B cell (primary cell): Measurements from ENCODE around the gene GUCY2D. TPM values are rescaled to one million over a fixed set of nuclear protein-coding genes. Genes with fewer than 3 reads are reported as not detected.
A peak's percentile ranks its signal among the peaks of the same experiment; 100 is the strongest.

ENCODE experiments used
- ATAC-seq: fragments of 200-7000 bp; cut with Tn5 transposase; one replicate; pipeline ENCODE4 v1.10.0; 2021; ENCODE audit warnings: low read depth, mild to moderate bottlenecking, moderate number of reproducible peaks, moderate library complexity
- CTCF ChIA-PET: fragments of 350-600 bp; sonication (Branson Sonifier 250); formaldehyde crosslinking; loops from one replicate; lab custom pipeline; 2021; ENCODE audit warnings: antibody characterized with exemption, inconsistent platforms; lab: Charles Lee
- POLR2A ChIA-PET: fragments of 350-600 bp; sonication (Branson Sonifier 250); formaldehyde crosslinking; loops from one replicate; lab custom pipeline; 2021; ENCODE audit warnings: antibody characterized with exemption; lab: Charles Lee
- DNase-seq: peaks from one replicate; pipeline ENCODE4 v3.0.0; 2013
- H2AFZ ChIP-seq: 2 replicates; pipeline ENCODE4 v1.6.1; 2012; ENCODE audit warnings: mild to moderate bottlenecking, low read depth, low read length; ENCODE audit not compliant: insufficient read depth, poor library complexity, severe bottlenecking
- H3K27ac ChIP-seq, 2 donors: 1 replicate in 1 of 2; 2 replicates in 1 of 2; pipeline ENCODE4 v1.5.1; 2012 to 2013; ENCODE audit warnings: low read length in 2 of 2, mild to moderate bottlenecking in 2 of 2, moderate library complexity in 1 of 2
- H3K27me3 ChIP-seq, 4 experiments: fragments of 200-600 bp in 1 of 4; sonication (generic) in 1 of 4; replicated peaks in 1 of 4; 1 replicate in 2 of 4; 2 replicates in 2 of 4; pipeline versions ENCODE4 v1.6.1 to v1.7.0; 2013 to 2016; ENCODE audit warnings: low read length in 3 of 4, mild to moderate bottlenecking in 2 of 4, mixed read lengths in 1 of 4, moderate library complexity in 1 of 4; ENCODE audit not compliant: insufficient read depth in 4 of 4, control insufficient read depth in 3 of 4; ENCODE audit errors: control extremely low read depth in 1 of 4
- H3K36me3 ChIP-seq, 2 experiments: replicated peaks in 1 of 2; 1 replicate in 1 of 2; 2 replicates in 1 of 2; pipeline versions ENCODE4 v1.6.1 to v1.7.1; 2013; ENCODE audit warnings: low read length in 1 of 2; ENCODE audit not compliant: insufficient read depth in 2 of 2, control insufficient read depth in 1 of 2; ENCODE audit errors: control extremely low read depth in 1 of 2, extremely low read depth in 1 of 2
- H3K4me1 ChIP-seq, 2 donors: fragments of 200-600 bp in 1 of 2; sonication (generic) in 1 of 2; 1 replicate in 1 of 2; 2 replicates in 1 of 2; pipeline versions ENCODE4 v1.5.1 to v1.6.1; 2013 to 2017; ENCODE audit warnings: low read length in 2 of 2; ENCODE audit not compliant: control insufficient read depth in 2 of 2, insufficient read depth in 2 of 2
- H3K4me2 ChIP-seq: replicated peaks from 2 replicates; pipeline ENCODE3; 2012; ENCODE audit warnings: mild to moderate bottlenecking, low read depth, low read length; ENCODE audit not compliant: poor library complexity, severe bottlenecking
- H3K4me3 ChIP-seq, 5 experiments: fragments of 200-600 bp in 1 of 5; sonication (generic) in 1 of 5; 1 replicate in 3 of 5; 2 replicates in 2 of 5; pipeline versions ENCODE4 v1.5.1 to v1.7.0; 2011 to 2016; ENCODE audit warnings: low read length in 4 of 5, mild to moderate bottlenecking in 4 of 5, low read depth in 2 of 5, control low read depth in 1 of 5, moderate library complexity in 1 of 5; ENCODE audit not compliant: insufficient read depth in 1 of 5; ENCODE audit errors: control extremely low read depth in 1 of 5, extremely low read depth in 1 of 5
- H3K79me2 ChIP-seq: fragments of 200-600 bp; sonication (generic); one replicate; pipeline ENCODE4 v1.6.0; 2016; ENCODE audit warnings: low read length; ENCODE audit not compliant: control insufficient read depth, insufficient read depth
- H3K9ac ChIP-seq: fragments of 200-600 bp; sonication (generic); 2 replicates; pipeline ENCODE4 v1.6.1; 2017; ENCODE audit warnings: mild to moderate bottlenecking, low read length, moderate library complexity
- H3K9me3 ChIP-seq, 3 donors: one replicate each; pipeline versions ENCODE4 v1.6.1 to v1.7.1; 2013; ENCODE audit warnings: low read length in 2 of 3; ENCODE audit not compliant: control insufficient read depth in 2 of 3, insufficient read depth in 1 of 3; ENCODE audit errors: control extremely low read depth in 1 of 3
- H4K20me1 ChIP-seq: 2 replicates; pipeline ENCODE4 v1.6.0; 2012; ENCODE audit warnings: mild to moderate bottlenecking, low read length; ENCODE audit not compliant: insufficient read depth, control insufficient read depth, poor library complexity, severe bottlenecking
- H3K27ac Mint-ChIP-seq: one replicate; pipeline ENCODE4 v1.8.0; 2021; ENCODE audit warnings: mixed read lengths
- H3K27me3 Mint-ChIP-seq: one replicate; pipeline ENCODE4 v1.8.0; 2021; ENCODE audit warnings: mixed read lengths
- H3K4me1 Mint-ChIP-seq: one replicate; pipeline ENCODE4 v1.8.0; 2021; ENCODE audit warnings: mixed read lengths
- H3K4me3 Mint-ChIP-seq: one replicate; pipeline ENCODE4 v1.8.0; 2021; ENCODE audit warnings: mixed read lengths
- H3K9me3 Mint-ChIP-seq: one replicate; pipeline ENCODE4 v1.8.0; 2022; ENCODE audit warnings: mixed read lengths; ENCODE audit not compliant: insufficient read depth
- CTCF ChIP-seq: fragments of 200-600 bp; IDR thresholded peaks from one replicate; pipeline ENCODE4 v1.8.0; 2022; ENCODE audit warnings: antibody characterized with exemption, mild to moderate bottlenecking
- EZH2 ChIP-seq: IDR thresholded peaks from 2 replicates; pipeline ENCODE4 v1.6.1; 2012; ENCODE audit warnings: borderline replicate concordance, low read depth, mild to moderate bottlenecking, moderate library complexity, low read length; ENCODE audit not compliant: insufficient read depth, poor library complexity, severe bottlenecking
- WGBS: methylation state at CpG from one replicate; pipeline ENCODE4 v1.1.5; 2013; ENCODE audit warnings: missing lambda C conversion rate; ENCODE audit not compliant: insufficient coverage; 5-methylcytosine and 5-hydroxymethylcytosine counted together
- intact Hi-C: fragments of 100-400 bp; cut with micrococcal nuclease; formaldehyde crosslinking; loops from one replicate; pipeline ENCODE4 v1.10.0; 2022
- polyA plus RNA-seq: library from polyadenylated mRNA; depleted of rRNA; stranded (reverse); fragments of >200 nt; gene quantifications from 2 replicates; pipeline ENCODE4 v1.2.3, GENCODE V29; 2012
- total RNA-seq, 2 donors: library from RNA; stranded (reverse); fragments of 120-200 nt in 1 of 2; gene quantifications; 1 replicate in 1 of 2; 2 replicates in 1 of 2; pipeline versions ENCODE4 v1.2.3 to v1.2.4, GENCODE V29; 2013 to 2022

GUCY2D gene
- total and polyA plus RNA-seq, 2 donors (not counting 1 experiment from before 2014, with no cell fraction given), result not detected

GRCh38 chr17:8046306-8046928 lies 44.0 kb downstream of the GUCY2D start:
- Histone ChIP-seq H3K36me3 (no peaks in the 10 kb centered on the region), H3K4me2 (no peak overlapping the region), H3K79me2 (no peaks in the 10 kb centered on the region), H3K4me3 (no peak overlapping the region), H3K9me3 (no peaks in the 10 kb centered on the region), H3K9ac (no peak overlapping the region), H3K4me1 (no peaks in the 10 kb centered on the region), H3K27ac (no peak overlapping the region), H3K27me3 (peaks cover 0 to 3% (median 0%) of the 10 kb centered on the region in 4 experiments), H4K20me1 (no peaks in the 10 kb centered on the region), H2AFZ (no peak overlapping the region)
- Mint-ChIP-seq H3K27ac (no peak overlapping the region), H3K27me3 (peaks cover 23% of the 10 kb centered on the region), H3K9me3 (no peaks in the 10 kb centered on the region), H3K4me1 (no peaks in the 10 kb centered on the region), H3K4me3 (no peak overlapping the region)
- WGBS, result 94% methylated on average over 6 of the region's 11 CpGs
- TF ChIP-seq EZH2, result no peak
- no peak for TF ChIP-seq CTCF
- intact Hi-C loops, result no loop called here
- ATAC-seq, result no peak
- CTCF ChIA-PET, result no interaction called here
- POLR2A ChIA-PET, result no interaction called here
- DNase-seq, result no peak

GRCh38 chr17:8046929-8047768 lies 44.7 kb downstream of the GUCY2D start:
- no peaks in the 10 kb centered on the region for H3K79me2 ChIP-seq
- H3K4me3 ChIP-seq, result no peak overlapping the region
- H3K9ac ChIP-seq, result no peak overlapping the region
- POLR2A ChIA-PET, result no interaction called here
- Mint-ChIP-seq H3K4me3 (no peak overlapping the region), H3K27me3 (peaks cover 20% of the 10 kb centered on the region), H3K4me1 (no peaks in the 10 kb centered on the region), H3K27ac (no peak overlapping the region), H3K9me3 (no peaks in the 10 kb centered on the region)
- no peaks in the 10 kb centered on the region for H3K9me3 ChIP-seq
- no peaks in the 10 kb centered on the region for H3K36me3 ChIP-seq
- H4K20me1 ChIP-seq, result no peaks in the 10 kb centered on the region
- TF ChIP-seq CTCF (no peak), EZH2 (no peak)
- DNase-seq (peak; percentile 4), ATAC-seq (no peak)
- intact Hi-C loops, result no loop called here
- no peaks in the 10 kb centered on the region for H3K27me3 ChIP-seq
- CTCF ChIA-PET, result interaction anchor here (0.6 to 1.1 kb wide), 3 partner anchors 10 to 57 kb away, joined by 3 to 4 read pairs (median 3); no protein-coding TSS in a partner anchor
- H3K27ac ChIP-seq, result no peak overlapping the region
- H3K4me2 ChIP-seq, result no peak overlapping the region
- H3K4me1 ChIP-seq, result no peaks in the 10 kb centered on the region
- no peak overlapping the region for H2AFZ ChIP-seq
- WGBS, result 87% methylated on average over 24 of the region's 24 CpGs
